ENCODE measurements around the gene PRAME.
"Not testable (repeated sequence)": the region's sequence is repeated elsewhere in the genome, so short reads cannot be mapped to it uniquely, and the experiment has no call there.

PRAME gene

DNA sequence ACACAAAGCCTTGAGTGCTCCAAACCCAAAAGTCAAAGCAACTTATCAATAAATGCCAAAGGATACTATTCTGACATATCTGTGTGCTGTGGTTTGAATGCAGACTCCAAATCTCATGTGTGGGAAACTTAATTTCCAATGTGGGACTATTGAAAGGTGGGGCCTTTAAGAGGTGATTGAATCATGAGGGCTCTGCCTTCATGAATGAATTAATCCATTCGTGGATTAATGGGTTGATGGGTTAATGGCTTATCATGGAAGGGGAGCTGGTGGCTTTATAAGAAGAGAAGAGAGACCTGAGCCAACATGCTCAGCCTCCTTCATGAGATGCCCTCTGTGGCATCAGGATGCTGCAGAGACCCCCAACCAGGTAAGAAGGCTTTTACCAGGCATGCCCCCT is 22.1 kb downstream of the PRAME start:
- H3K4me3 ChIP-seq (replicated peaks; ENCODE audit: low read depth, low read length) = no peak overlapping the region
- no peak for DNase-seq (ENCODE audit: extremely low read depth, low read depth)
- no peak for TF ChIP-seq CTCF (IDR thresholded peaks at IDR 0.05; ENCODE audit: low read depth, low read length, missing control alignments)

GRCh38 chr22:22536515-22536914 is 22.6 kb downstream of the PRAME start:
- H3K4me3 ChIP-seq (replicated peaks; ENCODE audit: low read depth, low read length) = no peak overlapping the region
- no peak for DNase-seq (ENCODE audit: extremely low read depth, low read depth)
- TF ChIP-seq CTCF (IDR thresholded peaks at IDR 0.05; ENCODE audit: low read depth, low read length, missing control alignments) = no peak

- H3K4me3 ChIP-seq (replicated peaks; ENCODE audit: low read depth, low read length) = no peak overlapping the region
- DNase-seq (ENCODE audit: extremely low read depth, low read depth) = no peak
- no peak for TF ChIP-seq CTCF (IDR thresholded peaks at IDR 0.05; ENCODE audit: low read depth, low read length, missing control alignments)
Observed at GRCh38 chr22:22535662-22536061, 23.4 kb downstream of the PRAME start.

DNA sequence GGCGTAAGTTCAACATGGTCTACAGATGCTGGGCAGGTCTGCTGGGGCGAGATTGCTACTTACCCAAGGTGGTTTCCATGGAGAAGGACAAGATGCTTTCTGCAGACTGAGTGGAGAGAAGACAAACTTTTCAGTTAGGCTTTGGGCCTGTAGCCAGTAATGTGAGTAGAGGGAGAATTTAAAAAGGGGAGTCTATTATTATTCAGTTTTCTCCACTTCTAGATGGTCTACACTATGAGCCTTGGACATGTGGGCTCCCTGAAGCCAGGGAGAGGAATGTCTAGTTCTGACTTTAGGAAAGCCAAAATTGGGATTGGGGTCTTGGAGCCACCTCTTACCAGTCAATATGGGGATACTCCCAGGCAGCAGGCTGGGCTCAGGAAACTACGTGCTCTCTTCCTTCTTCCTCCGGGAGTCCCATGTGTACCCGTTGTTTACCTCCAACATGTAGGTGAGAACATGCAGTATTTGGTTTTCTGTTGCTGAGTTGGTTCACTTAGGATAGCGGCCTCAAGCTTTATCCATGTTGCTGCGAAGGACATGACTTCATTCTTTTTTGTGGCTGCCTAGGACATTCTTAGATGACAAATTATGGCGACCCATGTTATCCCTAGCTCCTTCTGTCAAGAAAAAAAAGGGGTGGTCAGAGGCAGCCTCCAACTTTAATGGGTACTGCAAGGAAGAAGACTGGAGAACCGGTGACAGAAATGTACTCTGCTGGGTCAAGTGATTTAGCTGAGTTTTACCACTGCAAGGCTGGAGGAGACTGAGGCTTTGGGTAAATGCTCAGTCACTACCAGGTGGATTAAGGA is 24.3 kb downstream of the PRAME start:
- H3K4me3 ChIP-seq (replicated peaks; ENCODE audit: low read depth, low read length) = no peak overlapping the region
- DNase-seq (ENCODE audit: extremely low read depth, low read depth) = no peak
- no peak for TF ChIP-seq CTCF (IDR thresholded peaks at IDR 0.05; ENCODE audit: low read depth, low read length, missing control alignments)

DNA sequence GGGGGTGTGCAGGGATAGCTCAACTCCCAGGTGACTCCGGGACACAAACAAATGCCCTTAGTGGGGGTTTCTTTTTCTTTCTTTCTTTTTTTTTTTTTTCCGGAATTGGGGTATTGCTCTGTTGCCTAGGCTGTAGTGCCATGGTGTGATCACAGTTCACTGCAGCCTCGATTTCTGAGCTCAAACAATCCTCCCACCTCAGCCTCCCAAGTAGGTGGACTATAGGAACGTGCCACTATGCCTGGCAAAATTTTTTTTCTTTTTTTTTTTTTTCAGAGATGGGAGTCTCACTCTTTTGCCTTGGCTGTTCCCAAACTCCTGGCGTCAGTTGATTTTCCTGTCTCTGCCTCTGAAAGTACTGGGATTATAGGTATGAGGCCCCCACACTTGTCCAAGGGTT is 25.2 kb downstream of the PRAME start:
- no peak for TF ChIP-seq CTCF (IDR thresholded peaks at IDR 0.05; ENCODE audit: low read depth, low read length, missing control alignments)
- no peak overlapping the region for H3K4me3 ChIP-seq (replicated peaks; ENCODE audit: low read depth, low read length)
- DNase-seq (ENCODE audit: extremely low read depth, low read depth) = no peak

DNA sequence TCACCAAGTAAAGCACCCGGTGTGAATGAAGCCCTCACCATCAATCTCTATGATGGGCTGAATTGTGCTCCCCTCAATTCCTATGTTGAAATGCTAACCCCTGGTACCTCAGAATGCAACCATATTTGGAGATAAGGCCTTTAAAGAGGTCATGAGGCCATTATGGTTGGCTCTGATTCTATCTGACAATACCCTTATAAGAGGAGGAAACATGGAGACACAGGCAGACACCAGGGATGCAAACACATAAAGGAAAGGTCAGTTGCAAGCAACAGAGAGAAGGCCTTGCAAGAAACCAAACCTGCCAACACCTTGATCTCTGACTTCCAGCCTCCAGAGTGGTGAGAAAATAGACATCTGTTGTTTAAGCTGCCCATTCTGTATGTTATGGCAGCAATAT is 25.6 kb downstream of the PRAME start:
- H3K4me3 ChIP-seq (replicated peaks; ENCODE audit: low read depth, low read length) = no peak overlapping the region
- DNase-seq (ENCODE audit: extremely low read depth, low read depth) = no peak
- TF ChIP-seq CTCF (IDR thresholded peaks at IDR 0.05; ENCODE audit: low read depth, low read length, missing control alignments) = no peak

- not testable (repeated sequence) for H3K4me3 ChIP-seq (replicated peaks; ENCODE audit: low read depth, low read length); DNase-seq (ENCODE audit: extremely low read depth, low read depth)
Observed at GRCh38 chr22:22532547-22533071, 26.5 kb downstream of the PRAME start.

All from HFF-Myc (cell line).